ENCODE measurements around the gene P4HA3. TPM values are rescaled to one million over a fixed set of nuclear protein-coding genes. Genes with fewer than 3 reads are reported as not detected.

Gene P4HA3
- total RNA-seq, 1 experiment from 2014 or later = 0.13 TPM

- Mint-ChIP-seq H3K36me3 (peaks cover 33% of the 10 kb centered on the region), H3K27me3 (ENCODE audit: low read depth) (no peaks in the 10 kb centered on the region), H3K4me1 (no peaks in the 10 kb centered on the region), H3K27ac (no peak overlapping the region), H3K9me3 (no peaks in the 10 kb centered on the region), H3K4me3 (no peak overlapping the region)
- POLR2A ChIA-PET = no interaction called here
- no peak for DNase-seq (ENCODE audit: low spot score)
- ATAC-seq = no peak
- no peak for TF ChIP-seq RELA (CRISPR knock-in tag; IDR thresholded peaks at IDR 0.05; ENCODE audit: borderline replicate concordance)
- TF ChIP-seq ATF3 (CRISPR knock-in tag; conservative IDR thresholded peaks at IDR 0.05) = no peak
- no peak for TF ChIP-seq PRDM15 (CRISPR knock-in tag; IDR thresholded peaks at IDR 0.05)
- no peak for TF ChIP-seq SMAD4 (CRISPR knock-in tag; IDR thresholded peaks at IDR 0.05)
- no peak for TF ChIP-seq GABPB1 (CRISPR knock-in tag; IDR thresholded peaks at IDR 0.05)
- TF ChIP-seq PRRX2 (CRISPR knock-in tag; IDR thresholded peaks at IDR 0.05) = no peak
- TF ChIP-seq, protein P1, sequence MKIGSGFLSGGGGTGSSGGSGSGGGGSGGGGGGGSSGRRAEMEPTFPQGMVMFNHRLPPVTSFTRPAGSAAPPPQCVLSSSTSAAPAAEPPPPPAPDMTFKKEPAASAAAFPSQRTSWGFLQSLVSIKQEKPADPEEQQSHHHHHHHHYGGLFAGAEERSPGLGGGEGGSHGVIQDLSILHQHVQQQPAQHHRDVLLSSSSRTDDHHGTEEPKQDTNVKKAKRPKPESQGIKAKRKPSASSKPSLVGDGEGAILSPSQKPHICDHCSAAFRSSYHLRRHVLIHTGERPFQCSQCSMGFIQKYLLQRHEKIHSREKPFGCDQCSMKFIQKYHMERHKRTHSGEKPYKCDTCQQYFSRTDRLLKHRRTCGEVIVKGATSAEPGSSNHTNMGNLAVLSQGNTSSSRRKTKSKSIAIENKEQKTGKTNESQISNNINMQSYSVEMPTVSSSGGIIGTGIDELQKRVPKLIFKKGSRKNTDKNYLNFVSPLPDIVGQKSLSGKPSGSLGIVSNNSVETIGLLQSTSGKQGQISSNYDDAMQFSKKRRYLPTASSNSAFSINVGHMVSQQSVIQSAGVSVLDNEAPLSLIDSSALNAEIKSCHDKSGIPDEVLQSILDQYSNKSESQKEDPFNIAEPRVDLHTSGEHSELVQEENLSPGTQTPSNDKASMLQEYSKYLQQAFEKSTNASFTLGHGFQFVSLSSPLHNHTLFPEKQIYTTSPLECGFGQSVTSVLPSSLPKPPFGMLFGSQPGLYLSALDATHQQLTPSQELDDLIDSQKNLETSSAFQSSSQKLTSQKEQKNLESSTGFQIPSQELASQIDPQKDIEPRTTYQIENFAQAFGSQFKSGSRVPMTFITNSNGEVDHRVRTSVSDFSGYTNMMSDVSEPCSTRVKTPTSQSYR (CRISPR knock-in tag; IDR thresholded peaks at IDR 0.05) = no peak
- TF ChIP-seq, protein P2, sequence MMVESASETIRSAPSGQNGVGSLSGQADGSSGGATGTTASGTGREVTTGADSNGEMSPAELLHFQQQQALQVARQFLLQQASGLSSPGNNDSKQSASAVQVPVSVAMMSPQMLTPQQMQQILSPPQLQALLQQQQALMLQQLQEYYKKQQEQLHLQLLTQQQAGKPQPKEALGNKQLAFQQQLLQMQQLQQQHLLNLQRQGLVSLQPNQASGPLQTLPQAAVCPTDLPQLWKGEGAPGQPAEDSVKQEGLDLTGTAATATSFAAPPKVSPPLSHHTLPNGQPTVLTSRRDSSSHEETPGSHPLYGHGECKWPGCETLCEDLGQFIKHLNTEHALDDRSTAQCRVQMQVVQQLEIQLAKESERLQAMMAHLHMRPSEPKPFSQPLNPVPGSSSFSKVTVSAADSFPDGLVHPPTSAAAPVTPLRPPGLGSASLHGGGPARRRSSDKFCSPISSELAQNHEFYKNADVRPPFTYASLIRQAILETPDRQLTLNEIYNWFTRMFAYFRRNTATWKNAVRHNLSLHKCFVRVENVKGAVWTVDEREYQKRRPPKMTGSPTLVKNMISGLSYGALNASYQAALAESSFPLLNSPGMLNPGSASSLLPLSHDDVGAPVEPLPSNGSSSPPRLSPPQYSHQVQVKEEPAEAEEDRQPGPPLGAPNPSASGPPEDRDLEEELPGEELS (CRISPR knock-in tag; IDR thresholded peaks at IDR 0.05) = no peak
- no peak for TF ChIP-seq MYBL2 (CRISPR knock-in tag; IDR thresholded peaks at IDR 0.05)
- no peak for TF ChIP-seq ELF4 (CRISPR knock-in tag; IDR thresholded peaks at IDR 0.05; ENCODE audit: low read depth)
- no peak for TF ChIP-seq FOXK1 (CRISPR knock-in tag; IDR thresholded peaks at IDR 0.05)
- CTCF ChIA-PET = no interaction called here
Measured at GRCh38 chr11:74339619-74340018, 28.2 kb upstream of the P4HA3 start.

DNA sequence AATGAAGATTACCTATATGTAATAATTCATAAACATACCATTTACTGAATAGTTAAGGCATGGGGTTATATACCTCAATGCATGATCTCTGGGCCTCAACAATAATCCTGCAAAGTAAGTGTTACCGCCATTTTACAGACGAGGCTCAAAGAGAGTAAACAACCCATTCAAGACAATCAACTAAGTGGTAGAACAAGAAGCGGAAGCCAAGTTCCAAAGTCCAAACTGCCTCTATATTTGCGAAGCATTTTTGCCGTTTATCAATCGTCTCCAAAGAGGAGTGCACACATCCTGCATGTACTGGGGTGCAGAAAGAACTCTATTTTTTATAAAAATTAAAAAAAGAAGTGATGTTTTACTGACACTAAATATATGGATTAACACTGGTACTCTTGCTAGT, 27.5 kb upstream of the P4HA3 start:
- Mint-ChIP-seq H3K4me1 (no peaks in the 10 kb centered on the region), H3K36me3 (peaks cover 29% of the 10 kb centered on the region), H3K27ac (no peak overlapping the region), H3K4me3 (no peak overlapping the region), H3K9me3 (no peaks in the 10 kb centered on the region), H3K27me3 (ENCODE audit: low read depth) (no peaks in the 10 kb centered on the region)
- ChIA-PET POLR2A (no interaction called here), CTCF (no interaction called here)
- TF ChIP-seq, protein P3, sequence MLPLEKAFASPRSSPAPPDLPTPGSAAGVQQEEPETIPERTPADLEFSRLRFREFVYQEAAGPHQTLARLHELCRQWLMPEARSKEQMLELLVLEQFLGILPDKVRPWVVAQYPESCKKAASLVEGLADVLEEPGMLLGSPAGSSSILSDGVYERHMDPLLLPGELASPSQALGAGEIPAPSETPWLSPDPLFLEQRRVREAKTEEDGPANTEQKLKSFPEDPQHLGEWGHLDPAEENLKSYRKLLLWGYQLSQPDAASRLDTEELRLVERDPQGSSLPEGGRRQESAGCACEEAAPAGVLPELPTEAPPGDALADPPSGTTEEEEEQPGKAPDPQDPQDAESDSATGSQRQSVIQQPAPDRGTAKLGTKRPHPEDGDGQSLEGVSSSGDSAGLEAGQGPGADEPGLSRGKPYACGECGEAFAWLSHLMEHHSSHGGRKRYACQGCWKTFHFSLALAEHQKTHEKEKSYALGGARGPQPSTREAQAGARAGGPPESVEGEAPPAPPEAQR (CRISPR knock-in tag; IDR thresholded peaks at IDR 0.05) = no peak
- ATAC-seq (no peak), DNase-seq (ENCODE audit: low spot score) (no peak)

DNA sequence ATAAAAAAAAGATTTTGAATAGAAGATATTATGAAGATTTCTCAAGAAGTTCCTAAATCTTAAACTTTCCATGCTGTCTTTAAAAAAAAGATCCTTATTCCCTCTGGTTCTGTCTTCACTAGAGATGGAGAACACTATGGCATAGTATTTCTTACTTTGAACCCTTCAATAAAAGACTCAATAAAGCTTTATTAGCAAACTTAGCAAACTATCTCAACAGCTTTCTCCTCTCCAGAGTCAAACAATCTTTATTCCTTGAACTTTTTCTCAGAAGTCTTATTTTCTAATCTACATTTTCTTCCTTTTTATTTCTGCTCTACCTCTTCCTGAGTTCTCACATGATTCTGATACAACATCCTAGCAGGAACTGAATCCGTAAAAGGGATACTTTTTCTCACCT, 21.8 kb upstream of the P4HA3 start:
- TF ChIP-seq GRHL2 (CRISPR knock-in tag; IDR thresholded peaks at IDR 0.05; ENCODE audit: insufficient replicate concordance, severe bottlenecking) = no peak
- TF ChIP-seq ZNF416 (CRISPR knock-in tag; IDR thresholded peaks at IDR 0.05) = no peak
- no peak for TF ChIP-seq SMAD4 (CRISPR knock-in tag; IDR thresholded peaks at IDR 0.05)
- no peak for TF ChIP-seq ZMAT4 (CRISPR knock-in tag; IDR thresholded peaks at IDR 0.05)
- TF ChIP-seq, protein P4, sequence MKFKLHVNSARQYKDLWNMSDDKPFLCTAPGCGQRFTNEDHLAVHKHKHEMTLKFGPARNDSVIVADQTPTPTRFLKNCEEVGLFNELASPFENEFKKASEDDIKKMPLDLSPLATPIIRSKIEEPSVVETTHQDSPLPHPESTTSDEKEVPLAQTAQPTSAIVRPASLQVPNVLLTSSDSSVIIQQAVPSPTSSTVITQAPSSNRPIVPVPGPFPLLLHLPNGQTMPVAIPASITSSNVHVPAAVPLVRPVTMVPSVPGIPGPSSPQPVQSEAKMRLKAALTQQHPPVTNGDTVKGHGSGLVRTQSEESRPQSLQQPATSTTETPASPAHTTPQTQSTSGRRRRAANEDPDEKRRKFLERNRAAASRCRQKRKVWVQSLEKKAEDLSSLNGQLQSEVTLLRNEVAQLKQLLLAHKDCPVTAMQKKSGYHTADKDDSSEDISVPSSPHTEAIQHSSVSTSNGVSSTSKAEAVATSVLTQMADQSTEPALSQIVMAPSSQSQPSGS (CRISPR knock-in tag; IDR thresholded peaks at IDR 0.05; ENCODE audit: borderline replicate concordance, low read depth) = no peak
- no peak for TF ChIP-seq IRF2 (CRISPR knock-in tag; IDR thresholded peaks at IDR 0.05; ENCODE audit: borderline replicate concordance, low read depth)
- DNase-seq (ENCODE audit: low spot score) = no peak
- Mint-ChIP-seq H3K36me3 (peaks cover 13% of the 10 kb centered on the region), H3K27me3 (ENCODE audit: low read depth) (no peaks in the 10 kb centered on the region; the same call in 1 of the 2 replicates), H3K27ac (no peak overlapping the region), H3K4me3 (no peak overlapping the region), H3K4me1 (no peaks in the 10 kb centered on the region), H3K9me3 (peaks cover under 1% of the 10 kb centered on the region)
- POLR2A ChIA-PET = no interaction called here
- no peak for ATAC-seq
- CTCF ChIA-PET = interaction anchor here (1.3 kb wide), 1 partner anchor 12 kb away, joined by 4 read pairs; no protein-coding TSS in a partner anchor
